HCT116 (cell line): ENCODE data around the gene WDR64.

ENCODE experiments used
- EZH2 ChIP-seq: fragments of 200-600 bp; sonication (generic); IDR thresholded peaks from 2 replicates; pipeline ENCODE4 v1.6.1; 2017; ENCODE audit warnings: antibody characterized with exemption, mixed run types
- JUND ChIP-seq: IDR thresholded peaks from 2 replicates; pipeline ENCODE4 v1.6.1; 2012
- POLR2A ChIP-seq: IDR thresholded peaks from 2 replicates; pipeline ENCODE4 v1.7.0; 2011; ENCODE audit warnings: borderline replicate concordance; ENCODE audit not compliant: insufficient read depth, insufficient read length; ENCODE audit errors: extremely low read depth
- POLR2AphosphoS5 ChIP-seq: IDR thresholded peaks from 2 replicates; pipeline ENCODE4 v1.6.1; 2011; ENCODE audit warnings: mild to moderate bottlenecking, low read depth, low read length, moderate library complexity
- RAD21 ChIP-seq: IDR thresholded peaks from 2 replicates; pipeline ENCODE4 v1.6.1; 2012; ENCODE audit warnings: low read depth, mild to moderate bottlenecking
- SP1 ChIP-seq: IDR thresholded peaks from 2 replicates; pipeline ENCODE4 v1.6.1; 2012; ENCODE audit warnings: low read depth
- TCF7L2 ChIP-seq: IDR thresholded peaks from 2 replicates; pipeline ENCODE4 v1.7.0; 2011; ENCODE audit warnings: borderline replicate concordance, inconsistent platforms; ENCODE audit not compliant: insufficient read depth, insufficient read length; ENCODE audit errors: extremely low read depth
- TF ChIP-seq, protein P1 (sequence below), 3 experiments: fragments of 200-600 bp in 1 of 3; sonication (generic) in 1 of 3; IDR thresholded peaks in 2 of 3; conservative IDR thresholded peaks in 1 of 3; 2 replicates each; pipeline ENCODE4 v1.5.1; 2012 to 2017; ENCODE audit warnings: low read depth in 2 of 3, low read length in 2 of 3, antibody characterized with exemption in 1 of 3, borderline replicate concordance in 1 of 3, control low read depth in 1 of 3, mild to moderate bottlenecking in 1 of 3, mixed read lengths in 1 of 3, mixed run types in 1 of 3, moderate library complexity in 1 of 3; ENCODE audit not compliant: insufficient read depth in 1 of 3

DNA sequence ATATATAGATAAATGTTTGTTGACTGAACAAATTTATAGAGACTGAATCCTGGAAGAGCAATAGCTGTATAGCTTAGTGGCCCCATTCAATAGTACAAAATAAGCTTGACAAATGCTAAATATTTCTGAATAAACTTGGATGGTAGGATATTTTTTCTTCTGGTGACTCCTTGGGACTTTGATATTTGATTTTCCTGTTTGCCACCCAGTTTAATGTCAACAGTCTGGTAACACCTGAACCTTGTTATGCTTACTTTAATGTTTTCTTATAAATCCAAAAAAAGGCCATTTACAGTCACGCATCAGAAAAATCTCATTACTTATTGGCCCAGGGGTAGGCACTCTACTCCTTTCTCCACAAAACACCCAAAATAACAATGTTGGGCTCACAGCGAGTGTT, 30.8 kb downstream of the WDR64 start:
- TF ChIP-seq, protein P1, sequence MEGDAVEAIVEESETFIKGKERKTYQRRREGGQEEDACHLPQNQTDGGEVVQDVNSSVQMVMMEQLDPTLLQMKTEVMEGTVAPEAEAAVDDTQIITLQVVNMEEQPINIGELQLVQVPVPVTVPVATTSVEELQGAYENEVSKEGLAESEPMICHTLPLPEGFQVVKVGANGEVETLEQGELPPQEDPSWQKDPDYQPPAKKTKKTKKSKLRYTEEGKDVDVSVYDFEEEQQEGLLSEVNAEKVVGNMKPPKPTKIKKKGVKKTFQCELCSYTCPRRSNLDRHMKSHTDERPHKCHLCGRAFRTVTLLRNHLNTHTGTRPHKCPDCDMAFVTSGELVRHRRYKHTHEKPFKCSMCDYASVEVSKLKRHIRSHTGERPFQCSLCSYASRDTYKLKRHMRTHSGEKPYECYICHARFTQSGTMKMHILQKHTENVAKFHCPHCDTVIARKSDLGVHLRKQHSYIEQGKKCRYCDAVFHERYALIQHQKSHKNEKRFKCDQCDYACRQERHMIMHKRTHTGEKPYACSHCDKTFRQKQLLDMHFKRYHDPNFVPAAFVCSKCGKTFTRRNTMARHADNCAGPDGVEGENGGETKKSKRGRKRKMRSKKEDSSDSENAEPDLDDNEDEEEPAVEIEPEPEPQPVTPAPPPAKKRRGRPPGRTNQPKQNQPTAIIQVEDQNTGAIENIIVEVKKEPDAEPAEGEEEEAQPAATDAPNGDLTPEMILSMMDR (IDR thresholded peaks at IDR 0.05 in 2 of 3, conservative IDR thresholded peaks at IDR 0.05 in 1 of 3; ENCODE audit: borderline replicate concordance in 1 of 3, insufficient read depth in 1 of 3, low read depth in 2 of 3, low read length in 2 of 3) = no peak
- no peak for TF ChIP-seq EZH2
- TF ChIP-seq POLR2A = no peak
- no peak for TF ChIP-seq POLR2AphosphoS5
- no peak for TF ChIP-seq TCF7L2
- no peak for TF ChIP-seq SP1
- no peak for TF ChIP-seq JUND
- TF ChIP-seq RAD21 = no peak
